ENCODE measurements around the gene ZFP3.
"Not testable (repeated sequence)": the region's sequence is repeated elsewhere in the genome, so short reads cannot be mapped to it uniquely, and the experiment has no call there.

Gene ZFP3

DNA sequence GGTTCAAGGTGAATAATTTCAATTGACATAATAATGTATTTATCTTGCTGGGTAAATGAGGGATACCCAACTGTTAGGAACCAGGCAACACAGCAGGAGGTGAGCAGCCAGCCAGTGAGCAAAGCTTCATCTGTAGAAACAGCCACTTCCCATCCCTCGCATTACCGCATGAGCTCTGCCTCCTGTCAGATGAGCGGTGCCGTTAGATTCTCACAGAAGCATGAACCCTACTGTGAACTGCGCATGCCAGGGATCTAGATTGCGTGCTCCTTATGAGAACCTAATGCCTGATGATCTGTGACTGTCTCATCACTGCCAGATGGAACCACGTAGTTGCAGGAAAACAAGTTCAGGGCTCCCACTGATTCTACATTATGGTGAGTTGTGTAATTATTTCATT, 46.6 kb downstream of the ZFP3 start:
- DNase-seq (ENCODE audit: low spot score): not testable (repeated sequence)

DNA sequence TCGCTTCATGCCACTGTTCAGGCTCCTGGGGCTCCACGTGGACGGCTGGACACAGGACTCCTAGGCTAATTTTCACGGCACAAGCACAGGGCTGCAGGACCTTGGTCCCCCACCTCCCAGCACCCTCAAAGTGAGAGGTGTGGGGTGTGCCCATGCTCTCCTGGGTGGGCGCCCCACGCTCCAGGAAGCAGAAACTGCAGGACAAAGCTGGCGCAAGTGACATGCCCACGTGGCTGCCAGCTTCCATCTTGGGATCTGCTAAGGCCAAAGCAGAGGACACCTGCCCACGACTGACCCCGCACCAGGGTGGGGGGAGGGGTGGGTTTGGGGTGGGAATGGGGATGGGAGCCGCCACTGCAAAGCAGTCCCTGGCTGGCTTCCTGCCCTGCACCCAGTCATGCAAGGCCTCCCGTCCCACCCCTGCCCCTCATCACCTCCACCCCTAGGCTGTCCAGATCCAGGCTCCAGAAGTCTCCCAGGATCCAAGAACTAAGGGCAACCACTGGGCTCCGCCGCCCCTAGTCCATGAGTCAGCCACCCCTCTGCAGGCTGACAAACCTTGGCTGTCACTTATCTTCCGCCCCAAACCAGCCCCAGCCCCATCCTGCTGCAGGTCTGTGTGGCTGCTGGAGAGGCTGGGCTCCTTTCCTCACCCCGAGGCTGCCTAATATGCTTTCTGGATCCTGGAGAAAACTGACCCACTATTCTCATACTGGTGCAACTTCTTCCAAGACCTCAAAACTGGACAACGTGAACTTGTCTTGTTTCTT, 48.6 kb downstream of the ZFP3 start:
- no peak for DNase-seq (ENCODE audit: low spot score)

DNA sequence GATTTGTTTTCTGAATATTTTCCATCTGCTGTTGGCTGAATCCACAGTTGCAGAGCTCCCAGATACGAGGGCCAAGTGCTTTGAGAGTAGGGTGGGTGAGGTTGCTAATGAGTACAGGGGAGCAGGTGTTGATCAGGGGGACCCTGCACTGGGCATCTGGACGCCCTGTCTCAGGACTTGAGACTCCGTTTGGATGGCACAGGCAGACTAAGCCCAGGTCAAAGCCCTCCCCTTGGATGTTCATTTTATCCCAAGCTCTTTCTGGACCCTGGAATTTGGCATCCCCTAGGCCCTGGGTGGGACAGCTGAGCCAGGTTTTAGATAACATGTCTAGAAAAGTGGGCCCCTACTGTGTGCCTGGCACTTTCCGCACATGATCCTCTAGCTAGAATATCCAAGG, 49.6 kb downstream of the ZFP3 start:
- no peak for DNase-seq (ENCODE audit: low spot score)

DNA sequence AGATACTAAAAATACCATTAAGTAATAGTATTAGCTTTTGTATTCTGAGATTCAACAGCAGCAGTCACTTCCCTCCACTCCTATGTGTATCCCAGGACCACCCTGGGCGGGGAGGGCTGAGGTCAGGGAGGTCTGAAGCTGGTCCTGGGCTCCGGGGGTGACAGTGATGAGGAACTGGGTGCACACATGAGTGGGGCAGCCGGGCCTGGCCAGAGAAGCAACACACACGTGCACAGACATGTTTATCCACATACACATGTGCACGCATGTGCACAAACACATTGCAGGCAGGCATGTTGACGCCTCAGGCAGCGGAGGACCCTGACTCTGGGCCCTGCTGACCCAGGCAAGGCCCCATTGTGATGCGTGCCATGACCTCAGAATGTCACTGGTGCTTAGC, 50.1 kb downstream of the ZFP3 start:
- not testable (repeated sequence) for DNase-seq (ENCODE audit: low spot score)

DNA sequence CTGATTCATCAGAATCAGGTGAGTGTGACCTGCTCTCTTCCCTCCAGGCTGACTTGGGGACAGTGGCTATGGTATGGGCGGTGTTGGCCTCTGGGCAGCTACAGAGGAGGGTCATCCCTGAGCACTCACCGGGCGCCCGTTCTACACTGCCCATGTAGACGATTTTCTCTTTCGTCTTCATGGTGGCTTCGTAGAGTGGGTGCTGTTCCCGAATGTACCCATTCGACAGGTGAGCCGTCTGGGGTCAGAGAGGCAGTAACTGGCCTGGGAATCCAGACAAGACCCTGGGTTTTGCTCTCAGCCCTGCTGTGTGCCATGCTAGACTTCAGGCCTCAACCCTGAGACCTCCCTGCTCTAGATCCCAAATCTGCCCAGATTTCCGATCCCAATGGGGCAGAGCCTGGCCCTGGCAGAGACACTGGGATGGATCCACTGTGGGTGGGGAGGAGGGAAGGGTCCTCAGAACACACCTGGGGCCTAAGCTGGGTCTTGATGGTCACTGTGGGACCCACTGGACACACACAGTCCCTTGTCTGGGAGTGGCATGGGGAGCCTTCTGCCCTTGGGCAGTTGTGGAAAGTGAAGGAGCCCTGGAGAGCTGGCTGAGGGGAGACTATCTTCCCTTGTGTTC, 50.8 kb downstream of the ZFP3 start:
- DNase-seq (ENCODE audit: low spot score): no peak

DNA sequence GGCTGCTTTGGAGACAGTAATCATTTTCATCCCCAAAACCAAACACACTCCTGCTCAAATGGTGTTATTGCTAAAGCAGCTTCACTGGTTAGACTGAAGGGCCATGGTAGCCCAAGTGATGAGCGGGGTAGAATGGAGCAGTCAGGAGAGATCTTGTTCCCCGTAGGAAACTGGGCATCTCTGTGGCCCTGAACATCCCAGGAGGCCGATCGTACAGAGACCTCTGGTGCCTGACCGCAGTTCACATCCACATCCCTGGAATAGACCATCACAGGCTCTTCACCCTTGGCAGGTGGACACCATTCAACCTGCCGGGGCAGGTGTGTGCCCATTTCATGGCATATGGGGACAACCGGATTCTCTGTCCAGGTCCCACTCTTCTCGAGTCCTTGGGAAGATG, 51.5 kb downstream of the ZFP3 start:
- not testable (repeated sequence) for DNase-seq (ENCODE audit: low spot score)

DNA sequence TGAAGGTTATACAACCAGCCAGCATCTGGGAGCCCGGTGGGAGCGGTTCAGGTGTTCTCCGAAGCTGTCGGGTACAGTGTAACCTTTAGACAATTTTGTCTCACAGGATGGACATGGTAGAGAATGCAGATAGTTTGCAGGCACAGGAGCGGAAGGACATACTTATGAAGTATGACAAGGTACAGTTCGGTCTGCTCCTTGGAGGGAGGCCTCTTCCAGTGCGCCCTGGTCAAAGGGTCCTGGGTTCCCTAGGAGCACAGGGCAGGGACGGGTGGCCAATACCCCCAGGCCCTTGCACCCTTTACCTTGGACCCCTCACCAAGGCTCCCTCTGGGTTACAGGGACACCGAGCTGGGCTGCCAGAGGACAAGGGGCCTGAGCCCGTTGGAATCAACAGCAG, 52.0 kb downstream of the ZFP3 start:
- not testable (repeated sequence) for DNase-seq (ENCODE audit: low spot score)

DNA sequence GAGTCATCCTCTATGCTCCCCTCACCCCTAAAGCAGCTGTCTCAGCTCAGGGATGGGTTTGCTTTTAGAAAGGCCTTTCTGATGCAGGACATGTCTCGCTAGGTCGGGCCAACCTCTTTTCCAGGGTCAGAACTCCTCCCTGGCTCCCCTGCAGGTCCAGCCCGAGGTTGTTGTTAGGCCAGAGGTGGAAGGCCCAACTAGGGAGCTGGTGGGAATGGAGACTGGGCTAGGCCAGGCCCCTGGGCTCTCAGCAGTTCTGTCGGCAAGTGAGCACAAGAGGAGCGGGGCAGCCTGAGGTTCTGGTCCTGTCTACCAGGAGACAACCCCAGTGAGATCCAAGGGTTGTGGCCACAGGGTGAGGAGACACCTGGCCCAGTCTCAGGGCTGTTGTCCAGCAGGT, 52.4 kb downstream of the ZFP3 start:
- DNase-seq (ENCODE audit: low spot score): not testable (repeated sequence)

DNA sequence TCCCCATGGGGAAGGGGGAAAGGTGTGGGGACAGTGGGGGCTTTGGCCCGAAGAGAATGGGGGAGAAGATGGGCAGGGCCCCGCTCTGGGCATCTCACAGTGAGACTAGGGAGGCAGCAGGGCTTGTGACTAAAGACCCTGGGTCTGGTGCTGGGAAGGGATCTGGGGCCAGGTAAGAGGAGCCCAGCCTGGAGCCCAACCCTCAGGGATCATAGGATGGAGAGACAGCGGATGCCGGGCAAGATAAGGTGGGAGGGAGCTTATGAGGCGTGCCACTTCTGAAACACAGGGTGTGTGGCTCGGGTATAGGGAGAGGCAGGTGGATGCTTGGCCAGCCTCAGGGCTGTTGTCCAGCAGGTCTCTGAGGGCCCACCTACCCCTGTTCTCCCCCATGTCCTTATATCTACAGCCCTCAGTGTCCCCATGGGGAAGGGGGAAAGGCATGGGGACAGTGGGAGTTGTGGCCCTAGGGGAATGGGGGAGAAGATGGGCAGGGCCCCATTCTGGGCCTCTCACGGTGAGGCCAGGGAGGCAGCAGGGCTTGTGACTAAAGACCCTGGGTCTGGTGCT, 53.0 kb downstream of the ZFP3 start:
- DNase-seq (ENCODE audit: low spot score): no peak

DNA sequence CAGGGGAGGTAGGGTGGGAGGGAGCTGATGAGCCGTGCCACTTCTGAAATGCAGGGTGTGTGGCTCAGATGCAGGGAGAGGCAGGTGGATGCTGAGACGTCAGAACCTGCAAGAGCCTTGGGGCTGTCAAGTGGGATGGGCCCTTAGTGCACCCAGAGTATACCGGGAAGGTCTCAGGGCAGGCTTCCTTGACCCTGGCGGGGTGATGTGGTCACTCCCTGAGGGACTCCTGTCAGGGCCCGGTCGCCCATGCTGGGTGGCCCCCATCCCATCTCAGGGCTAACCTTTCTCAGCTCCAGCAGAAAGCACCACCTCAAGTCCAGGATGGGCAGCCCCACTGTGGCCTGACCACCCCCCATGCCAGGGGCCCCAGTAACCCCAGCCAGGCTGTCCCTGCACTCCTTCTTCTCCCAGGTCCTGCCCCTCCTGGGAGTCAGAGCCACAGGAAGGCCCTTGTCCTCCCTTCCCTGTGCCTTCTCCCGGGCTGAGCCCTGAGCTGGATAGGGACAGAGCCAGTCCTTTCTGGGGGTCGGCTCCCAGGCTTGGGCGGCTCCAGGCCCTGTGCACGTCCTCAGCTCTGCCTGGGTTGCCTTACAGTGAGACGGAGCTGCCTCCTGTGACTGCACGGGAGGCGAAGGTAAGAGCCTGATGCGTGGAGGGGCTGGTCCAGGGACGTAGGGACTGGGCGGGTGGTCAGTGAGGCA, 53.7 kb downstream of the ZFP3 start:
- not testable (repeated sequence) for DNase-seq (ENCODE audit: low spot score)

DNA sequence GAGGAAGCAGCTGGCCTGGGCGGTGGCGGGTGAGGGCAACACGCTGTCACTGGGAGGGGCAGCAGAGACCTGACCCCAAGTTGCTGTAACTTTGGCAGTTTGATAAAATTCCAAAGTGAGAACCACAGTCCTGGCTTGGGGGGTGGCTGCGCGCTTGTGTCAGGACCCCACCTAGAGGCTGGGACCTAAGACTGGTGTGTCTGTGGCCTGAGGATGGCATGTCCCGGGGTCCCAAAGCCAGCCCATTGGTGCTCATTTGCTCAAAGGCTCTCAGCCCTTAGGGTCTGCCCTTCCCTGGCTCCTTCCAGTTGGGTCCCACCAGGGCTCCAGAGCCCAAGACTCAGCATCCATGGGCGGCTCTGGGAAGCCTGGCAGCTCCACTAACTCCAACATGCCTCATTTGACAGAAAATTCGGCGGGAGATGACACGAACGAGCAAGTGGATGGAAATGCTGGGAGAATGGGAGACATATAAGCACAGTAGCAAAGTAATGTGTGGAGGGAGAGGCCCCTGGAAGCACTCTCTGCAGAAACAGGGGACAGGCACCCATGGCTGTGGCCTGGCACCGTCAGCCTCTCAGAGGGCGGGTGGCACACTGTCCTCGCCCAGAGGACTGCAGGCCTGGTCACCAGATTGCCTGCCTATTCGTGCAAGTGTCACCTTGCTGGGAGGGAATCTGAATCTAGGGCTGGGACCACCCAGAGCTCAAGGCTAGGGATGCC, 54.4 kb downstream of the ZFP3 start:
- DNase-seq (ENCODE audit: low spot score): not testable (repeated sequence)

DNA sequence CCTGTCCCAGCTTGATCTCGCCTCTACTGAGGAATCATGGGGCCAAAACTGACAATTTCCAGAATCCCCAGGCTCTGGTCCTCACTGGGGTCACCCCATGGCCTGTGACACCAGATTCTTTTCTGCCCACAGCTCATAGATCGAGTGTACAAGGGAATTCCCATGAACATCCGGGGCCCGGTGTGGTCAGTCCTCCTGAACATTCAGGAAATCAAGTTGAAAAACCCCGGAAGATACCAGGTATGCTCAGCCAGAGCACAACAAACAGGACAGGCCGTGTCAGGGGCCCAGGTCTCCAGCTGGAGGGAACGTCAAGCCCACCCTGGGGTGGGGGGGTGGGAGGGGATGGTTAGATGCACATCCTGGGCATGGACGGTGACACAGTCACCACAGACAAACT, 55.0 kb downstream of the ZFP3 start:
- no peak for DNase-seq (ENCODE audit: low spot score)

DNA sequence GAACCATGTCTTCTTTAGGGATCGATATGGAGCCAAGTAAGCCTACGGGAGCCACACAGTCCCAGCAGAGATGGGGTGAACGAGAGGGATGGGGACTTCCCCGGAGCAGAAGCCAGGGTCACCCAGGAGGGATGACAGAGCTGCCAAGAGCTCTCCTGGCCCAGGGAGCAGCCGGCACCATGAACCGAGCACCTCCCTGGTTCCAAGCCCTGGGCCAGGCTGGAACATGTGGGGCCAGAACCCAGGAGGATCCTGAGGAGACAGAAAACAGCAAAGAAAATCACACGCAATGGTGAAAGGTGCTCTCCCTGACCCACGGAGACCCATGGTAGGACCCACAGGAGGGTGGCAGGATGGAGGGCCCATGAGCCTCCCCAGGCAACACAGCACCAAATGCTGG, 55.7 kb downstream of the ZFP3 start:
- DNase-seq (ENCODE audit: low spot score): not testable (repeated sequence)

DNA sequence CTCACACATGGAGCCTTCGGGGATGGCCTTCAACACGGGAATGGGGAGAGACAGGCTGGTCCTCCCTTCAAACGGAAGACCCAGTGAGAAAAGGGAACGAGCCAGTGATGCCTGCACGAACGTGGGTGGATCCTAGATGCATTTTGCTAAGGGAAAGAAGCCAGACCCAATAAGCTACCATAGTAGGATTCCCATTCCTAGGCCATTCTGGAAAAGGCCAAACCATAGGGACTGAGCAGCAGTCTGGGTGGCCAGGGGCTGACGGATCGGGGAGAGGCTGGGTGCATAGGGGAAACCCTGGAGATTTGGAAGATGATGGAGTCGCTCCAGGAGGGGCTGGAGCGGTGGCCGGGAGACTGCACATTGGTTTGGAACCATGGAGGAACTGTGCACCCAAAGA, 56.3 kb downstream of the ZFP3 start:
- not testable (repeated sequence) for DNase-seq (ENCODE audit: low spot score)

DNA sequence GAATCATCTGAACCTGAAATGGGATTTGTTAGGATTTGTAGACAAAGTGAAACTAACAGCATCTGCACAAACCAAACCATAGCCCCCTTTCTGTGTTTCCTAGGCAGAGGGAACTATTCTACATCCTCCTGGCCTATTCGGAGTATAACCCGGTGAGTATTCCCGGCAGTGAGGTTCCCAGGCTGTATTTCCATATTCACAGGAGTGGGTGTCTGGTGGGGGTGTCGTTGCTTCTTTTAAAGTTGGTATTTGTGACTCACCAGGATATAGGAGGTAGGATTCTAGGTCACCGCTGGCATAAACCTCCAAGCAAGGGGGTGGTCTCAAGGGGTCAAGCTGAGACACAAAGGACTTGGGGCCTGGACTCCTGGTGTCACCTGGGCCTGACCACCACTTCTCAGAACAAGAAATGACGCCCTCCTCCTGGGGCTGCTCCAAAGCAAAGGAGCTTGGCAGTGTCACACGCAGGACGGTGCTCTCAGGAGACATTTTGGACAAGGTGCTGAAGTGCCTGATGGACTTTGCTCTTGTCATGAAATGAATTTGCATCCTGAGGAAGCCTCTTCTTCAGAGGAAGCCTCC, 57.0 kb downstream of the ZFP3 start:
- DNase-seq (ENCODE audit: low spot score): not testable (repeated sequence)

DNA sequence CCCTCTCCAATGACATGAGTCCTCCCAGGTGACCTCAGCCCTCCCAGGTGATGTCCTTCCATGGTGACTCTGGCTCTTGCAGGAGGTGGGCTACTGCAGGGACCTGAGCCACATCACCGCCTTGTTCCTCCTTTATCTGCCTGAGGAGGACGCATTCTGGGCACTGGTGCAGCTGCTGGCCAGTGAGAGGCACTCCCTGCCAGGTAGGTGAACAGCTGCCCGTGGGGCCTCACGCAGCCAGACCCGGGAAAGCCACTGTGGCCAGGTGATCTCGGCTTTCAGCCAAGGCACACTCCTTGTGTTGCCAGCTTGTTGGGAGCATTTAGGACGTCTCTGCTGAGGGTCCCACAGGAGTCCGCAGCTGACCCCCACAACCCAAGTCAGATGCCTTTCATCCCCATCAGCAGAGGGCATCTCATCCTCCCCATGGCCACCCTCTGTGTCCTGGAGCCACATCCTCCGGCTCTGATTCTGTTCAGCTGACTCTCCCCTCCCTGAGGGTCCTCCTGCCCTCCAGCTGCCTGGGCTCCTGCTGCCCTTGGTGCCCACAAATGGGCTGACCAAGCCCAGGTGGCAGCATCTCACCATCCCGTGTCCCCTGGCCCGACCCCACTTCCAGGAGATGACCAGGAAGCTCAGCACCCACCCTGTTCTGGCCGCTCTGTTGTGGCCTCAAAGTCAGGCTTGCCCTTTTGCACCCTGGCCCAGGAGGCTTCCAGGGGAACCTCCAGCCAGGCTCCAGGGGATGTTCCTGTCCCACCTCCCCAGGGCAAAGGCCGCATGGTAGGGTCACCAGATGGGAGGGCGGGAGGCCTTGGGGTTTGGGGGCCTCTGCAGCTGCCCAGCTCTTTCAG, 57.7 kb downstream of the ZFP3 start:
- no peak for DNase-seq (ENCODE audit: low spot score)

DNA sequence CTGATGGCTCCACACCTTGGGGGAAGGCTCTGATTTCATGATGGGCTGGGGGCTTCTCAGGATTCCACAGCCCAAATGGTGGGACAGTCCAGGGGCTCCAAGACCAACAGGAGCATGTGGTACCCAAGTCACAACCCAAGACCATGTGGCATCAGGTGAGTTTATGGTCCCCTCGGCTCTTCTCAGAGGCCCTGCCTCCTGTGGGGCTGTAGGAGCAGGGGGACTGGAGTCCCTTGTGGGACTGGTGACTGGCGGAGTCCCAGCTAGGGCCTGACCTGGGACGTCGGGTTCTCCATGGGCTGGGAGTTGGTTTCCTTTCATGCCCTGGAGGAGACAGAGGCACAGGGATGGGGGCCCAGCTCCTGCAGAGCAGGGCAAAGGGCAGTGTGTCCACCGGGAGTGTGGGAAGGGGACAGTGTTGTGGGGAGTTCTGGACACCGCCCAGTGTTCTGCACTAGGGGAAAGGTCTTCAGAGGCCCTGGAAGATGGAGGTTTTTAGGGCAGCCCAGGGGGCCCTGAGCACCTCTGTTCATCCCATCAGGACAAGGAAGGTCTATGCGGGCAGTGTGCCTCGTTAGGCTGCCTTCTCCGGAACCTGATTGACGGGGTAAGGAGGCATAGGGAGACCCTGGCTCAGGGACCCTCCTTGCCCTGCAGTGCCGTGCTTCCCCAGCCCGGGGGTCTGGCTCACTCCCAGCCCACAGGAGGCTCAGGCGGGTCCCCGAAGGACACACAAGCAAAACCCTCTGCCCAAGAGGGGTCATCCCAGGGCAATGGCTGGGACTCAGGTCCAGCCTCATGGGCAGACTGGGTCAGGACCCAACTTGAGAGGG, 58.5 kb downstream of the ZFP3 start:
- DNase-seq (ENCODE audit: low spot score): not testable (repeated sequence)

DNA sequence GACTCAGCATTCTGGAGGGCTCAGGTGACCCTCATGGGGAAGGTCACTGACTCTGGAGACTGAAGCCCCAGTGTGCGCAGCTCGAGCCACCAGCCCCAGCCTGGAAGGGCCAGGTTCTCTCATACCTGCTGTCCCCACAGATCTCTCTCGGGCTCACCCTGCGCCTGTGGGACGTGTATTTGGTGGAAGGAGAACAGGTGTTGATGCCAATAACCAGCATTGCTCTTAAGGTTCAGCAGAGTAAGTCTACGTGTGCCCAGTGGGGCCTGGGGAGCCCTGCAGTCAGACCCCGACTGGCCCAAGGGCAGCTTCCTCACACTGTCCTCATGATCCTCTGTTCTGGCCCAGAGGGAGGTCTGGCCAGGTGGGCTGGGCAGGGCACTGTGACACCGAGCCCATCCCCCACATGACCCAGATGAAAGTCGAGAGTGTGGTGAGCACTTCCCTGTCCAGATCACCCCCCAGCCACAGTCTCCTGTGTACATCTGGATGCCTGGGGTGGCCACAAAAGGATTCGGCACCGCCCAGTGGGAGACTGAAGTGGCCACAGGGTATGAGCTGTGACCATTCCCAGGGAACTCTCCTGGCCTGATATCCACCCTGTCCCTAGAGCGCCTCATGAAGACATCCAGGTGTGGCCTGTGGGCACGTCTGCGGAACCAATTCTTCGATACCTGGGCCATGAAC, 59.4 kb downstream of the ZFP3 start:
- DNase-seq (ENCODE audit: low spot score): not testable (repeated sequence)

DNA sequence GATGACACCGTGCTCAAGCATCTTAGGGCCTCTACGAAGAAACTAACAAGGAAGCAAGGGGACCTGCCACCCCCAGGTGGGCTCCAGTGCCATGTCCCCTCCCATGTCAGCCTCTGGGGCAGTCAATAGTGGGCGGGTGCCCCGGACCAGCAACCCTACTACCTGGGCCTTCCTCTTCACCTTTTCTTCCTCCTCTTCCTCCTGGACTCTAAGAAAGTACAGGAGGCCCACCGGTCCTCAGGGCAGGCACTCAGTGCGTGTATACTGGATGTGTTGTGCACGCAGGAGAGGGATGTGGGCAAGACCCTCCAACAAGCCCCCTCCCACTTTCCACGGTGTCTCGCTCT, 59.9 kb downstream of the ZFP3 start:
- DNase-seq (ENCODE audit: low spot score): not testable (repeated sequence)

Measured in COLO829 (cell line).